Keratinocyte (primary cell): ENCODE data around the gene ASB17. TPM values are rescaled to one million over a fixed set of nuclear protein-coding genes. Genes with fewer than 3 reads are reported as not detected.

Experiments used
- DNase-seq: peaks from one replicate; pipeline ENCODE4 v3.0.0-alpha.2; 2011; ENCODE audit warnings: low read depth, missing footprints, low spot score
- FAIRE-seq: peaks from 2 replicates; lab custom pipeline; 2011; peaks lifted over from hg19 to GRCh38; lab: Jason Lieb, UNC
- H2AFZ ChIP-seq: 2 replicates; pipeline ENCODE4 v1.6.0; 2012; ENCODE audit warnings: low read length, control low read depth, inconsistent platforms; ENCODE audit not compliant: control insufficient read depth
- H3K27ac ChIP-seq: 2 replicates; pipeline ENCODE4 v1.5.1; 2011; ENCODE audit warnings: low read length; ENCODE audit not compliant: control insufficient read depth, insufficient read depth
- H3K27me3 ChIP-seq: 3 replicates; pipeline ENCODE4 v1.6.0; 2011; ENCODE audit warnings: low read length; ENCODE audit not compliant: control insufficient read depth, insufficient read depth; ENCODE audit errors: extremely low read depth
- H3K36me3 ChIP-seq, 2 experiments: 2 replicates in 1 of 2; 3 replicates in 1 of 2; pipeline ENCODE4 v1.5.1; 2011; ENCODE audit warnings: low read length in 2 of 2, mild to moderate bottlenecking in 1 of 2; ENCODE audit not compliant: control insufficient read depth in 2 of 2, insufficient read depth in 2 of 2; ENCODE audit errors: extremely low read depth in 1 of 2
- H3K4me1 ChIP-seq: 3 replicates; pipeline ENCODE4 v1.5.1; 2011; ENCODE audit warnings: low read length; ENCODE audit not compliant: control insufficient read depth, insufficient read depth; ENCODE audit errors: extremely low read depth
- H3K4me2 ChIP-seq: 3 replicates; pipeline ENCODE4 v1.6.0; 2011; ENCODE audit warnings: low read depth, low read length; ENCODE audit not compliant: control insufficient read depth, insufficient read depth; ENCODE audit errors: extremely low read depth
- H3K4me3 ChIP-seq, 3 experiments: fragments of 200-600 bp in 1 of 3; sonication (generic) in 1 of 3; 2 replicates in 2 of 3; 3 replicates in 1 of 3; pipeline ENCODE4 v1.5.1; 2011 to 2016; ENCODE audit warnings: low read length in 3 of 3, mild to moderate bottlenecking in 3 of 3, control low read depth in 2 of 3, inconsistent platforms in 1 of 3, low read depth in 1 of 3, mixed read lengths in 1 of 3, mixed run types in 1 of 3, moderate library complexity in 1 of 3; ENCODE audit not compliant: control insufficient read depth in 2 of 3, insufficient read depth in 2 of 3; ENCODE audit errors: extremely low read depth in 1 of 3
- H3K79me2 ChIP-seq: 2 replicates; pipeline ENCODE4 v1.6.0; 2012; ENCODE audit warnings: low read length; ENCODE audit not compliant: control insufficient read depth, insufficient read depth
- H3K9ac ChIP-seq: 3 replicates; pipeline ENCODE4 v1.6.0; 2011; ENCODE audit warnings: low read length; ENCODE audit not compliant: control insufficient read depth, insufficient read depth; ENCODE audit errors: extremely low read depth
- H3K9me1 ChIP-seq: 3 replicates; pipeline ENCODE4 v1.6.0; 2011; ENCODE audit warnings: low read length; ENCODE audit not compliant: control insufficient read depth, insufficient read depth; ENCODE audit errors: extremely low read depth
- H3K9me3 ChIP-seq: 2 replicates; pipeline ENCODE4 v1.5.1; 2012; ENCODE audit warnings: low read depth, low read length; ENCODE audit not compliant: control insufficient read depth
- H4K20me1 ChIP-seq: 3 replicates; pipeline ENCODE4 v1.6.0; 2011; ENCODE audit warnings: low read length; ENCODE audit not compliant: control insufficient read depth, insufficient read depth; ENCODE audit errors: extremely low read depth
- EZH2 ChIP-seq: IDR thresholded peaks from one replicate; pipeline ENCODE4 v1.6.1; 2012; ENCODE audit warnings: inconsistent platforms, mild to moderate bottlenecking, low read length, moderate library complexity
- dilution Hi-C: fragments of 300-500 bp; cut with MboI; formaldehyde crosslinking; loops from one replicate; pipeline ENCODE4 v1.7.0; 2020; ENCODE audit warnings: low sequenced_read_pairs; ENCODE audit not compliant: extremely low pct_ligation_motif_present
- polyA plus RNA-seq, 5 experiments: library from polyadenylated mRNA; depleted of rRNA in 3 of 5; stranded (reverse) in 3 of 5; stranded (forward) in 1 of 5; unstranded in 1 of 5; fragments of >200 nt; gene quantifications; 1 replicate in 1 of 5; 2 replicates in 3 of 5; 3 replicates in 1 of 5; pipeline versions ENCODE4 v1.2.1 to v1.2.3, GENCODE V29; 2011 to 2012; ENCODE audit warnings: missing spikeins in 2 of 5, low read depth in 1 of 5, low replicate concordance in 1 of 5
- TF ChIP-seq, protein P1 (sequence below), 3 experiments: IDR thresholded peaks in 1 of 3; conservative IDR thresholded peaks in 1 of 3; optimal IDR thresholded peaks in 1 of 3; 2 replicates in 2 of 3; 3 replicates in 1 of 3; pipeline versions ENCODE3 to v1.5.1; 2011; ENCODE audit warnings: low read length in 3 of 3, mild to moderate bottlenecking in 3 of 3, moderate library complexity in 2 of 3, control low read depth in 1 of 3, inconsistent platforms in 1 of 3; ENCODE audit not compliant: insufficient read depth in 2 of 3; ENCODE audit errors: extremely low read depth in 1 of 3

ASB17 gene
- polyA plus RNA-seq, 1 donor (not counting 4 experiments of a cell fraction or from before 2014, with no cell fraction given): not detected

DNA sequence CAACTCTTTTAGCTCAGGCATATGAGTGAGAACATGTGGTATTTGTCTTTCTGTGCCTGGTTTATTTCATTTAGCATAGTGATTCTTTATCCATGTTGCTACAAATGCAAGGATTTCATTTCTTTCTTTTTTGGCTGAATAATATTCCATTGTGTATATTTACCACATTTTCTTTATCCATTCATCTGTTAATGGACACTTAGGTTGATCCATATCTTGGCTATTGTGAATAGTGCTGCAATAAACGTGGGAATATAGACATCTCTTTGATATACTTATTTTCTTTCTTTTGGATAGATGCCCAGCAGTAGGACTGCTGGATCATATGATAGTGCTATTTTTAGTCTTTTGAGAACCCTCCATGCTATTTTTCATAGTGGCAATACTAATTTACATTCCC, 30.8 kb downstream of the ASB17 start:
- H3K4me2 ChIP-seq: no peak overlapping the region
- no peak overlapping the region for H3K9ac ChIP-seq
- no peak for TF ChIP-seq EZH2
- TF ChIP-seq, protein P1, sequence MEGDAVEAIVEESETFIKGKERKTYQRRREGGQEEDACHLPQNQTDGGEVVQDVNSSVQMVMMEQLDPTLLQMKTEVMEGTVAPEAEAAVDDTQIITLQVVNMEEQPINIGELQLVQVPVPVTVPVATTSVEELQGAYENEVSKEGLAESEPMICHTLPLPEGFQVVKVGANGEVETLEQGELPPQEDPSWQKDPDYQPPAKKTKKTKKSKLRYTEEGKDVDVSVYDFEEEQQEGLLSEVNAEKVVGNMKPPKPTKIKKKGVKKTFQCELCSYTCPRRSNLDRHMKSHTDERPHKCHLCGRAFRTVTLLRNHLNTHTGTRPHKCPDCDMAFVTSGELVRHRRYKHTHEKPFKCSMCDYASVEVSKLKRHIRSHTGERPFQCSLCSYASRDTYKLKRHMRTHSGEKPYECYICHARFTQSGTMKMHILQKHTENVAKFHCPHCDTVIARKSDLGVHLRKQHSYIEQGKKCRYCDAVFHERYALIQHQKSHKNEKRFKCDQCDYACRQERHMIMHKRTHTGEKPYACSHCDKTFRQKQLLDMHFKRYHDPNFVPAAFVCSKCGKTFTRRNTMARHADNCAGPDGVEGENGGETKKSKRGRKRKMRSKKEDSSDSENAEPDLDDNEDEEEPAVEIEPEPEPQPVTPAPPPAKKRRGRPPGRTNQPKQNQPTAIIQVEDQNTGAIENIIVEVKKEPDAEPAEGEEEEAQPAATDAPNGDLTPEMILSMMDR (optimal IDR thresholded peaks at IDR 0.05 in 1 of 3, IDR thresholded peaks at IDR 0.05 in 1 of 3, conservative IDR thresholded peaks at IDR 0.05 in 1 of 3; ENCODE audit: extremely low read depth in 1 of 3, insufficient read depth in 2 of 3, low read length in 3 of 3): no peak
- no peaks in the 10 kb centered on the region for H3K9me3 ChIP-seq
- H3K27ac ChIP-seq: no peak overlapping the region
- H3K27me3 ChIP-seq: no peaks in the 10 kb centered on the region
- DNase-seq: no peak
- no peak overlapping the region for H2AFZ ChIP-seq
- no peaks in the 10 kb centered on the region for H3K79me2 ChIP-seq
- no peaks in the 10 kb centered on the region for H3K36me3 ChIP-seq
- no peaks in the 10 kb centered on the region for H3K9me1 ChIP-seq
- dilution Hi-C loops: no loop called here
- H4K20me1 ChIP-seq: no peaks in the 10 kb centered on the region
- no peaks in the 10 kb centered on the region for H3K4me1 ChIP-seq
- no peak for FAIRE-seq
- no peak overlapping the region for H3K4me3 ChIP-seq

DNA sequence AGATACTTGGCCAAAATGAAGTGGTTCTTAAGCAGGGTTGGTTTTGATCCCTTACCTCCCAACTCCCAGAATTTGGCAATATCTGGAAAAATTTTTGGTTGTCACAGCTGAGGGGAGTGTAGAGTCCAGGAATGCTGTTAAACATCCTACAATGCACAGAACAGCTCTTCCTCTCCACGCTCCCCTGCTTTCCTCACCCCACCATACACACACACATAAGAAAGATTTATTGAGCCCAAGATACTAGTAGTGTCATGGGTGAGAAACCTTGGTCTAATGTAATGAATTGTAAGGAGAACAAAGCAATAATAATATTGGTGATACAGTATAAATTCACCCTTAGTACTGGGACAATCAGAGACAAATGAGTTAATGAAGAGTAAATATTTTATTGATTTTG, 47.8 kb downstream of the ASB17 start:
- H4K20me1 ChIP-seq: no peaks in the 10 kb centered on the region
- FAIRE-seq: no peak
- dilution Hi-C loops: no loop called here

More for the DNA sequence above, 47.8 kb downstream of the ASB17 start:
- no peak for TF ChIP-seq EZH2
- TF ChIP-seq, protein P1 (optimal IDR thresholded peaks at IDR 0.05 in 1 of 3, IDR thresholded peaks at IDR 0.05 in 1 of 3, conservative IDR thresholded peaks at IDR 0.05 in 1 of 3; ENCODE audit: extremely low read depth in 1 of 3, insufficient read depth in 2 of 3, low read length in 3 of 3): no peak
- Histone ChIP-seq H3K79me2 (no peaks in the 10 kb centered on the region), H3K4me1 (no peaks in the 10 kb centered on the region), H2AFZ (no peak overlapping the region), H3K9me1 (no peaks in the 10 kb centered on the region), H3K4me3 (no peak overlapping the region), H3K9ac (no peak overlapping the region), H3K27ac (no peak overlapping the region), H3K9me3 (no peaks in the 10 kb centered on the region), H3K4me2 (no peak overlapping the region), H3K36me3 (no peaks in the 10 kb centered on the region), H3K27me3 (no peaks in the 10 kb centered on the region)
- no peak for DNase-seq
